ENCODE measurements around the gene COL26A1. TPM values are rescaled to one million over a fixed set of nuclear protein-coding genes. Genes with fewer than 3 reads are reported as not detected.

Gene COL26A1
- total RNA-seq, 1 experiment from 2014 or later: 0.18 TPM

- in situ Hi-C loops (cut with HindIII; ENCODE audit: low pct_unique_long_range_greater_than_20kb, low sequenced_read_pairs): no loop called here
- DNase-seq (ENCODE audit: low read depth, low spot score): no peak
Measured at GRCh38 chr7:101397243-101397642, 34.6 kb downstream of the COL26A1 start.

GRCh38 chr7:101397770-101398324 is 35.2 kb downstream of the COL26A1 start:
- in situ Hi-C loops (cut with HindIII; ENCODE audit: low pct_unique_long_range_greater_than_20kb, low sequenced_read_pairs): no loop called here

GRCh38 chr7:101398396-101399289 is 36.0 kb downstream of the COL26A1 start:
- in situ Hi-C loops (cut with HindIII; ENCODE audit: low pct_unique_long_range_greater_than_20kb, low sequenced_read_pairs): no loop called here

More at GRCh38 chr7:101397770-101398324, 35.2 kb downstream of the COL26A1 start:
- DNase-seq (ENCODE audit: low read depth, low spot score): no peak

GRCh38 chr7:101399759-101400158 is 37.1 kb downstream of the COL26A1 start:
- DNase-seq (ENCODE audit: low read depth, low spot score): no peak
- in situ Hi-C loops (cut with HindIII; ENCODE audit: low pct_unique_long_range_greater_than_20kb, low sequenced_read_pairs): no loop called here

More at GRCh38 chr7:101398396-101399289, 36.0 kb downstream of the COL26A1 start:
- DNase-seq (ENCODE audit: low read depth, low spot score): no peak

- in situ Hi-C loops (cut with HindIII; ENCODE audit: low pct_unique_long_range_greater_than_20kb, low sequenced_read_pairs): no loop called here
- no peak for DNase-seq (ENCODE audit: low read depth, low spot score)
Measured at GRCh38 chr7:101400751-101401150, 38.1 kb downstream of the COL26A1 start.

- no peak for DNase-seq (ENCODE audit: low read depth, low spot score)
- in situ Hi-C loops (cut with HindIII; ENCODE audit: low pct_unique_long_range_greater_than_20kb, low sequenced_read_pairs): no loop called here
Measured at GRCh38 chr7:101401390-101402080, 38.9 kb downstream of the COL26A1 start.

- in situ Hi-C loops (cut with HindIII; ENCODE audit: low pct_unique_long_range_greater_than_20kb, low sequenced_read_pairs): no loop called here
- DNase-seq (ENCODE audit: low read depth, low spot score): no peak
Measured at GRCh38 chr7:101402081-101402779, 39.6 kb downstream of the COL26A1 start.

GRCh38 chr7:101402835-101403234 is 40.2 kb downstream of the COL26A1 start:
- DNase-seq (ENCODE audit: low read depth, low spot score): no peak
- in situ Hi-C loops (cut with HindIII; ENCODE audit: low pct_unique_long_range_greater_than_20kb, low sequenced_read_pairs): no loop called here

- in situ Hi-C loops (cut with HindIII; ENCODE audit: low pct_unique_long_range_greater_than_20kb, low sequenced_read_pairs): no loop called here
- DNase-seq (ENCODE audit: low read depth, low spot score): no peak
Measured at GRCh38 chr7:101405474-101406067, 42.9 kb downstream of the COL26A1 start.

- DNase-seq (ENCODE audit: low read depth, low spot score): peak; percentile 78
- in situ Hi-C loops (cut with HindIII; ENCODE audit: low pct_unique_long_range_greater_than_20kb, low sequenced_read_pairs): no loop called here
Measured at GRCh38 chr7:101410743-101411507, 48.2 kb downstream of the COL26A1 start.

- no peak for DNase-seq (ENCODE audit: low read depth, low spot score)
- in situ Hi-C loops (cut with HindIII; ENCODE audit: low pct_unique_long_range_greater_than_20kb, low sequenced_read_pairs): no loop called here
Measured at GRCh38 chr7:101411508-101411874, 48.8 kb downstream of the COL26A1 start.

GRCh38 chr7:101412976-101413375 is 50.3 kb downstream of the COL26A1 start:
- in situ Hi-C loops (cut with HindIII; ENCODE audit: low pct_unique_long_range_greater_than_20kb, low sequenced_read_pairs): no loop called here
- DNase-seq (ENCODE audit: low read depth, low spot score): no peak

- in situ Hi-C loops (cut with HindIII; ENCODE audit: low pct_unique_long_range_greater_than_20kb, low sequenced_read_pairs): no loop called here
- DNase-seq (ENCODE audit: low read depth, low spot score): peak; percentile 33
Measured at GRCh38 chr7:101418694-101419093, 56.0 kb downstream of the COL26A1 start.

GRCh38 chr7:101419831-101420230 is 57.2 kb downstream of the COL26A1 start:
- in situ Hi-C loops (cut with HindIII; ENCODE audit: low pct_unique_long_range_greater_than_20kb, low sequenced_read_pairs): no loop called here
- no peak for DNase-seq (ENCODE audit: low read depth, low spot score)

- in situ Hi-C loops (cut with HindIII; ENCODE audit: low pct_unique_long_range_greater_than_20kb, low sequenced_read_pairs): no loop called here
Measured at GRCh38 chr7:101420436-101420835, 57.8 kb downstream of the COL26A1 start.

GRCh38 chr7:101422356-101423195 is 59.9 kb downstream of the COL26A1 start:
- DNase-seq (ENCODE audit: low read depth, low spot score): no peak
- in situ Hi-C loops (cut with HindIII; ENCODE audit: low pct_unique_long_range_greater_than_20kb, low sequenced_read_pairs): no loop called here

More at GRCh38 chr7:101420436-101420835, 57.8 kb downstream of the COL26A1 start:
- peak; percentile 71 for DNase-seq (ENCODE audit: low read depth, low spot score)

Measured in SK-MEL-5 (cell line).